ENCODE measurements around the gene MVB12B.

Gene MVB12B

GRCh38 chr9:126388964-126389708, 62.5 kb downstream of the MVB12B start:
- no peak for DNase-seq

GRCh38 chr9:126389992-126390391, 63.4 kb downstream of the MVB12B start:
- no peak for DNase-seq

GRCh38 chr9:126390923-126391322, 64.3 kb downstream of the MVB12B start:
- no peak for DNase-seq

GRCh38 chr9:126391713-126392661, 65.4 kb downstream of the MVB12B start:
- DNase-seq, result no peak

GRCh38 chr9:126392662-126393371, 66.2 kb downstream of the MVB12B start:
- no peak for DNase-seq

GRCh38 chr9:126393876-126394275, 67.2 kb downstream of the MVB12B start:
- DNase-seq, result no peak

- no peak for DNase-seq
These were observed 68.2 kb downstream of the MVB12B start for GRCh38 chr9:126394802-126395201.

GRCh38 chr9:126395439-126396212, 69.0 kb downstream of the MVB12B start:
- peak; percentile 12 for DNase-seq

GRCh38 chr9:126397056-126397455, 70.4 kb downstream of the MVB12B start:
- no peak for DNase-seq

GRCh38 chr9:126398403-126399058, 71.9 kb downstream of the MVB12B start:
- DNase-seq, result no peak

GRCh38 chr9:126399251-126399650, 72.6 kb downstream of the MVB12B start:
- DNase-seq, result no peak

GRCh38 chr9:126399789-126400188, 73.2 kb downstream of the MVB12B start:
- DNase-seq, result no peak

- no peak for DNase-seq
These were observed 73.9 kb downstream of the MVB12B start for GRCh38 chr9:126400571-126400970.

- no peak for DNase-seq
These were observed 74.5 kb downstream of the MVB12B start for GRCh38 chr9:126401107-126401506.

GRCh38 chr9:126401581-126401980, 75.0 kb downstream of the MVB12B start:
- no peak for DNase-seq

GRCh38 chr9:126403397-126403796, 76.8 kb downstream of the MVB12B start:
- DNase-seq, result no peak

GRCh38 chr9:126404459-126404858, 77.8 kb downstream of the MVB12B start:
- no peak for DNase-seq

GRCh38 chr9:126406075-126406667, 79.5 kb downstream of the MVB12B start:
- DNase-seq, result no peak

- DNase-seq, result no peak
These were observed 80.7 kb downstream of the MVB12B start for GRCh38 chr9:126407114-126407870.

- DNase-seq, result no peak
These were observed 81.4 kb downstream of the MVB12B start for GRCh38 chr9:126408004-126408403.

GRCh38 chr9:126410229-126410628, 83.6 kb downstream of the MVB12B start:
- DNase-seq, result no peak

Measured in NCI-H2171 treated with DMSO at 0.1 percent for 48 hours (cell line).